Stimulated activated CD8-positive, alpha-beta memory T cell treated with anti-CD3 and anti-CD28 coated beads, Interleukin-7, amount 100 ng/mL, for 1 hour (primary cell): Measurements from ENCODE around the gene SLC44A4.
"Not testable (repeated sequence)": the region's sequence is repeated elsewhere in the genome, so short reads cannot be mapped to it uniquely, and the experiment has no call there.

ENCODE experiments used
- DNase-seq, 2 donors: peaks; one replicate each; pipeline ENCODE4 v3.0.0-alpha.2; 2020; ENCODE audit warnings: low read depth in 2 of 2

SLC44A4 gene

GRCh38 chr6:31829633-31830283, 49.0 kb downstream of the SLC44A4 start:
- no peak for DNase-seq

- peak; percentile 78 to 81 for DNase-seq
Measured at GRCh38 chr6:31827286-31828079, 51.3 kb downstream of the SLC44A4 start, which contains the start of gene HSPA1B. HSPA1B (plus strand) TSS chr6:31827738; CDS start chr6:31827951, 213 bp downstream.

GRCh38 chr6:31826793-31827285, 52.0 kb downstream of the SLC44A4 start:
- DNase-seq: no peak

- no peak for DNase-seq
Measured at GRCh38 chr6:31825553-31825952, 53.2 kb downstream of the SLC44A4 start.

GRCh38 chr6:31823592-31824196, 55.1 kb downstream of the SLC44A4 start:
- not testable (repeated sequence) for DNase-seq

GRCh38 chr6:31822036-31822821, 56.6 kb downstream of the SLC44A4 start:
- peak in 1 of 2 donors; percentile 37 for DNase-seq

- DNase-seq: no peak
Measured at GRCh38 chr6:31821301-31822035, 57.3 kb downstream of the SLC44A4 start.

GRCh38 chr6:31820399-31820798, 58.4 kb downstream of the SLC44A4 start:
- not testable (repeated sequence) for DNase-seq

- no peak for DNase-seq
Measured at GRCh38 chr6:31819871-31820299, 58.9 kb downstream of the SLC44A4 start.

- DNase-seq: not testable (repeated sequence)
Measured at GRCh38 chr6:31817929-31818511, 60.8 kb downstream of the SLC44A4 start.

GRCh38 chr6:31817133-31817928, 61.5 kb downstream of the SLC44A4 start:
- DNase-seq: not testable (repeated sequence)

GRCh38 chr6:31815025-31815838, 63.6 kb downstream of the SLC44A4 start, which contains the start of the genes HSPA1A and HSPA1L:
HSPA1A (plus strand) TSS chr6:31815543; CDS start chr6:31815757, 214 bp downstream.
HSPA1L (minus strand) TSS chr6:31815283; CDS start chr6:31811972, 3,311 bp downstream.
- DNase-seq: no peak

GRCh38 chr6:31814677-31815024, 64.1 kb downstream of the SLC44A4 start:
- no peak for DNase-seq

GRCh38 chr6:31813465-31813849, 65.3 kb downstream of the SLC44A4 start:
- no peak for DNase-seq
